Measurements from ENCODE around the gene OR2L13. TPM values are rescaled to one million over a fixed set of nuclear protein-coding genes. Genes with fewer than 3 reads are reported as not detected.
"Not testable (repeated sequence)": the region's sequence is repeated elsewhere in the genome, so short reads cannot be mapped to it uniquely, and the experiment has no call there.

The OR2L13 gene
- not detected for total RNA-seq

GRCh38 chr1:248094884-248095283 is at the start of gene OR2L13:
Gene OR2L13, plus strand, starts transcription at chr1:248095184. Its CDS starts 4,192 bp downstream, at chr1:248099376.
- ATAC-seq (no peak), DNase-seq (no peak)
- H3K4me1 Mint-ChIP-seq = no peaks in the 10 kb centered on the region
- H3K9me3 Mint-ChIP-seq (ENCODE audit: low read depth) = peaks cover 10% of the 10 kb centered on the region
- H3K27ac Mint-ChIP-seq = no peak within 1 kb of the TSS
- no peaks in the 10 kb centered on the region for H3K36me3 Mint-ChIP-seq
- no peaks in the 10 kb centered on the region for H3K27me3 Mint-ChIP-seq
- no peak within 1 kb of the TSS for H3K4me3 Mint-ChIP-seq
- CTCF ChIA-PET = no interaction called here

- H3K36me3 Mint-ChIP-seq = no peaks in the 10 kb centered on the region
- CTCF ChIA-PET = no interaction called here
- no peak overlapping the region for H3K27ac Mint-ChIP-seq
- DNase-seq = no peak
- no peaks in the 10 kb centered on the region for H3K27me3 Mint-ChIP-seq
- H3K4me3 Mint-ChIP-seq = no peak overlapping the region
- peaks cover 15% of the 10 kb centered on the region for H3K9me3 Mint-ChIP-seq (ENCODE audit: low read depth)
- no peaks in the 10 kb centered on the region for H3K4me1 Mint-ChIP-seq
- ATAC-seq = no peak
Measured at GRCh38 chr1:248045209-248045608, 49.8 kb upstream of the OR2L13 start.

GRCh38 chr1:248046536-248046935 is 48.4 kb upstream of the OR2L13 start, which contains the start of gene OR2L3:
Gene OR2L3, plus strand, starts transcription at chr1:248046836. Its CDS starts 13,846 bp downstream, at chr1:248060682.
- H3K9me3 Mint-ChIP-seq (ENCODE audit: low read depth) = peaks cover 11% of the 10 kb centered on the region
- H3K4me1 Mint-ChIP-seq = no peaks in the 10 kb centered on the region
- CTCF ChIA-PET = no interaction called here
- no peaks in the 10 kb centered on the region for H3K27me3 Mint-ChIP-seq
- DNase-seq (no peak), ATAC-seq (no peak)
- no peaks in the 10 kb centered on the region for H3K36me3 Mint-ChIP-seq
- no peak within 1 kb of the TSS for H3K4me3 Mint-ChIP-seq
- no peak within 1 kb of the TSS for H3K27ac Mint-ChIP-seq

- CTCF ChIA-PET = no interaction called here
- no peaks in the 10 kb centered on the region for H3K27me3 Mint-ChIP-seq
- peaks cover 11% of the 10 kb centered on the region for H3K9me3 Mint-ChIP-seq (ENCODE audit: low read depth)
- no peak overlapping the region for H3K27ac Mint-ChIP-seq
- no peaks in the 10 kb centered on the region for H3K4me1 Mint-ChIP-seq
- no peak overlapping the region for H3K4me3 Mint-ChIP-seq
- H3K36me3 Mint-ChIP-seq = no peaks in the 10 kb centered on the region
- DNase-seq (no peak), ATAC-seq (no peak)
Measured at GRCh38 chr1:248047008-248047407, 48.0 kb upstream of the OR2L13 start.

- Mint-ChIP-seq H3K27ac (no peak overlapping the region), H3K4me3 (no peak overlapping the region), H3K4me1 (no peaks in the 10 kb centered on the region), H3K36me3 (no peaks in the 10 kb centered on the region), H3K27me3 (no peaks in the 10 kb centered on the region), H3K9me3 (ENCODE audit: low read depth) (peaks cover 11% of the 10 kb centered on the region)
- ATAC-seq (no peak), DNase-seq (no peak)
- CTCF ChIA-PET = no interaction called here
Measured at GRCh38 chr1:248054671-248055070, 40.3 kb upstream of the OR2L13 start.

- Mint-ChIP-seq H3K27me3 (no peaks in the 10 kb centered on the region), H3K9me3 (ENCODE audit: low read depth) (peaks cover 11% of the 10 kb centered on the region), H3K4me1 (no peaks in the 10 kb centered on the region), H3K27ac (no peak overlapping the region), H3K4me3 (no peak overlapping the region), H3K36me3 (no peaks in the 10 kb centered on the region)
- CTCF ChIA-PET = no interaction called here
- DNase-seq (no peak), ATAC-seq (no peak)
Measured at GRCh38 chr1:248055261-248055660, 39.7 kb upstream of the OR2L13 start.

- Mint-ChIP-seq H3K27me3 (no peaks in the 10 kb centered on the region), H3K4me3 (no peak overlapping the region), H3K9me3 (ENCODE audit: low read depth) (peaks cover 2% of the 10 kb centered on the region), H3K4me1 (no peaks in the 10 kb centered on the region), H3K27ac (no peak overlapping the region), H3K36me3 (no peaks in the 10 kb centered on the region)
- CTCF ChIA-PET = no interaction called here
- ATAC-seq (no peak), DNase-seq (no peak)
Measured at GRCh38 chr1:248065071-248065470, 29.9 kb upstream of the OR2L13 start.

GRCh38 chr1:248065604-248066003 is 29.4 kb upstream of the OR2L13 start:
- no peaks in the 10 kb centered on the region for H3K27me3 Mint-ChIP-seq
- no peak for DNase-seq
- peaks cover 5% of the 10 kb centered on the region for H3K9me3 Mint-ChIP-seq (ENCODE audit: low read depth)
- H3K4me3 Mint-ChIP-seq = no peak overlapping the region
- CTCF ChIA-PET = no interaction called here
- H3K4me1 Mint-ChIP-seq = no peaks in the 10 kb centered on the region
- no peak overlapping the region for H3K27ac Mint-ChIP-seq
- H3K36me3 Mint-ChIP-seq = no peaks in the 10 kb centered on the region
- ATAC-seq = no peak

GRCh38 chr1:248083864-248084263 is 11.1 kb upstream of the OR2L13 start:
- DNase-seq; H3K27ac Mint-ChIP-seq; H3K27me3 Mint-ChIP-seq; H3K4me3 Mint-ChIP-seq; H3K4me1 Mint-ChIP-seq; ATAC-seq; H3K9me3 Mint-ChIP-seq (ENCODE audit: low read depth); CTCF ChIA-PET; H3K36me3 Mint-ChIP-seq: not testable (repeated sequence)

- H3K27me3 Mint-ChIP-seq = no peaks in the 10 kb centered on the region
- no peak overlapping the region for H3K4me3 Mint-ChIP-seq
- peaks cover 5% of the 10 kb centered on the region for H3K9me3 Mint-ChIP-seq (ENCODE audit: low read depth)
- H3K36me3 Mint-ChIP-seq = no peaks in the 10 kb centered on the region
- CTCF ChIA-PET = no interaction called here
- H3K4me1 Mint-ChIP-seq = no peaks in the 10 kb centered on the region
- no peak for DNase-seq
- no peak overlapping the region for H3K27ac Mint-ChIP-seq
- no peak for ATAC-seq
Measured at GRCh38 chr1:248098529-248098928, 3.5 kb downstream of the OR2L13 start.

GRCh38 chr1:248102847-248103246 is 7.9 kb downstream of the OR2L13 start:
- Mint-ChIP-seq H3K9me3 (ENCODE audit: low read depth) (no peaks in the 10 kb centered on the region), H3K27ac (no peak overlapping the region), H3K4me1 (no peaks in the 10 kb centered on the region), H3K27me3 (no peaks in the 10 kb centered on the region), H3K4me3 (no peak overlapping the region), H3K36me3 (no peaks in the 10 kb centered on the region)
- CTCF ChIA-PET = no interaction called here
- DNase-seq = no peak
- no peak for ATAC-seq

GRCh38 chr1:248111157-248111556 is 16.2 kb downstream of the OR2L13 start:
- Mint-ChIP-seq H3K9me3 (ENCODE audit: low read depth) (peaks cover 19% of the 10 kb centered on the region), H3K27ac (no peak overlapping the region), H3K36me3 (peaks cover 3% of the 10 kb centered on the region), H3K4me1 (no peaks in the 10 kb centered on the region), H3K27me3 (no peaks in the 10 kb centered on the region), H3K4me3 (no peak overlapping the region)
- DNase-seq (no peak), ATAC-seq (no peak)
- CTCF ChIA-PET = no interaction called here

GRCh38 chr1:248114890-248115289 is 19.9 kb downstream of the OR2L13 start:
- DNase-seq (no peak), ATAC-seq (no peak)
- Mint-ChIP-seq H3K4me3 (no peak overlapping the region), H3K9me3 (ENCODE audit: low read depth) (peaks cover 19% of the 10 kb centered on the region), H3K4me1 (no peaks in the 10 kb centered on the region), H3K27ac (no peak overlapping the region), H3K27me3 (no peaks in the 10 kb centered on the region), H3K36me3 (peaks cover 3% of the 10 kb centered on the region)
- CTCF ChIA-PET = no interaction called here

- H3K27ac Mint-ChIP-seq = no peak overlapping the region
- CTCF ChIA-PET = no interaction called here
Measured at GRCh38 chr1:248127653-248128052, 32.7 kb downstream of the OR2L13 start.

GRCh38 chr1:248136811-248137210 is 41.8 kb downstream of the OR2L13 start:
- H3K27ac Mint-ChIP-seq = no peak overlapping the region
- ATAC-seq (no peak), DNase-seq (no peak)
- H3K9me3 Mint-ChIP-seq (ENCODE audit: low read depth) = peaks cover 5% of the 10 kb centered on the region
- CTCF ChIA-PET = no interaction called here
- H3K4me3 Mint-ChIP-seq = no peak overlapping the region
- H3K27me3 Mint-ChIP-seq = no peaks in the 10 kb centered on the region
- no peaks in the 10 kb centered on the region for H3K4me1 Mint-ChIP-seq
- H3K36me3 Mint-ChIP-seq = no peaks in the 10 kb centered on the region

More at GRCh38 chr1:248127653-248128052, 32.7 kb downstream of the OR2L13 start:
- H3K9me3 Mint-ChIP-seq (ENCODE audit: low read depth) = peaks cover 18% of the 10 kb centered on the region
- H3K27me3 Mint-ChIP-seq = no peaks in the 10 kb centered on the region
- DNase-seq = no peak
- H3K36me3 Mint-ChIP-seq = no peaks in the 10 kb centered on the region
- H3K4me3 Mint-ChIP-seq = no peak overlapping the region
- no peaks in the 10 kb centered on the region for H3K4me1 Mint-ChIP-seq
- no peak for ATAC-seq

Measured in activated CD8-positive, alpha-beta memory T cell treated with anti-CD3 and anti-CD28 coated beads, Interleukin-2, amount 10 ng/mL, durations not matched to agents 7 days and 5 days (primary cell).